ENCODE results near the gene FUT9.

- no peak for TF ChIP-seq CTCF (IDR thresholded peaks at IDR 0.05 in 2 of 3, conservative IDR thresholded peaks at IDR 0.05 in 1 of 3; ENCODE audit: control insufficient read depth in 2 of 3, extremely low read depth in 1 of 3, insufficient read depth in 1 of 3, low read depth in 3 of 3, low read length in 3 of 3)
- TF ChIP-seq JUNB (IDR thresholded peaks at IDR 0.05): no peak
- TF ChIP-seq CEBPB (IDR thresholded peaks at IDR 0.05; ENCODE audit: borderline replicate concordance in 1 of 2, low read depth in 2 of 2, low read length in 2 of 2): no peak
- no peak for TF ChIP-seq POU2F2 (IDR thresholded peaks at IDR 0.05; ENCODE audit: borderline replicate concordance, low read depth, low read length)
- no peak for TF ChIP-seq EZH2 (IDR thresholded peaks at IDR 0.05; ENCODE audit: borderline replicate concordance, control insufficient read depth, low read depth, low read length)
- no peak for TF ChIP-seq JUND (IDR thresholded peaks at IDR 0.05; ENCODE audit: low read depth, low read length)
- TF ChIP-seq SMAD1 (IDR thresholded peaks at IDR 0.05; ENCODE audit: low read depth, partially characterized antibody): no peak
- TF ChIP-seq E2F8 (IDR thresholded peaks at IDR 0.05; ENCODE audit: low read depth, partially characterized antibody): no peak
- TF ChIP-seq POLR2A (IDR thresholded peaks at IDR 0.05; ENCODE audit: low read depth, low read length): no peak
- TF ChIP-seq ETV6 (conservative IDR thresholded peaks at IDR 0.05 in 1 of 2, IDR thresholded peaks at IDR 0.05 in 1 of 2; ENCODE audit: borderline replicate concordance in 1 of 2, low read depth in 1 of 2): no peak
- no peak for TF ChIP-seq POLR2AphosphoS5 (IDR thresholded peaks at IDR 0.05; ENCODE audit: low read length)
- no peak for TF ChIP-seq SREBF1 (IDR thresholded peaks at IDR 0.05; ENCODE audit: low read length)
Measured at GRCh38 chr6:96211341-96211740, 195.6 kb downstream of the FUT9 start.

All from GM12878 (cell line).